Endothelial cell of umbilical vein (primary cell): Measurements from ENCODE around the gene TMEM108.

Experiments used
- POLR2A ChIP-seq: IDR thresholded peaks from 2 replicates; pipeline ENCODE4 v1.6.1; 2012; ENCODE audit warnings: low read depth, mild to moderate bottlenecking, control low read depth, low read length
- TF ChIP-seq, protein P1 (sequence below), 2 donors: IDR thresholded peaks; 1 replicate in 1 of 2; 2 replicates in 1 of 2; pipeline ENCODE4 v1.5.1; 2011; ENCODE audit warnings: low read length in 2 of 2, mild to moderate bottlenecking in 2 of 2, moderate library complexity in 2 of 2, control low read depth in 1 of 2, inconsistent platforms in 1 of 2, low read depth in 1 of 2; ENCODE audit not compliant: insufficient read depth in 1 of 2; ENCODE audit errors: extremely low read depth in 1 of 2

DNA sequence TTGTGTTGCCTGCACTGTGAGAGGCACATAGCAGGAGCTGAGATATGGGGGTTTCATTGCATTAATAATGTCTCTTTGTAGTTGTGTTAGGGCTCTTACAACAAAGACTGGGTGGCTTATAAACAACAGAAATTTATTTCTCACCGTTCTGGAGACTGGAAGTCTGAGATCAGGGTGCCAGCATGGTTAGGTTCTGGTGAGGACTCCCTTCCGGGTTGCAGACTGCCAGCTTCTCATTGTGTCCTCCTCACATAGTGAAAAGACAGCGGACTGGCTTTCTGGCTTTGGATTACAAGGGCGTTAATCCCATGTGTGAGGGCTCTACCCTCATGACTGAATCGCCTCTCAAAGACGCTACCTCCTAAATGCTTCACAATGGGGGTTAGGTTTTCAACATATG, 20.6 kb downstream of the TMEM108 start:
- TF ChIP-seq, protein P1, sequence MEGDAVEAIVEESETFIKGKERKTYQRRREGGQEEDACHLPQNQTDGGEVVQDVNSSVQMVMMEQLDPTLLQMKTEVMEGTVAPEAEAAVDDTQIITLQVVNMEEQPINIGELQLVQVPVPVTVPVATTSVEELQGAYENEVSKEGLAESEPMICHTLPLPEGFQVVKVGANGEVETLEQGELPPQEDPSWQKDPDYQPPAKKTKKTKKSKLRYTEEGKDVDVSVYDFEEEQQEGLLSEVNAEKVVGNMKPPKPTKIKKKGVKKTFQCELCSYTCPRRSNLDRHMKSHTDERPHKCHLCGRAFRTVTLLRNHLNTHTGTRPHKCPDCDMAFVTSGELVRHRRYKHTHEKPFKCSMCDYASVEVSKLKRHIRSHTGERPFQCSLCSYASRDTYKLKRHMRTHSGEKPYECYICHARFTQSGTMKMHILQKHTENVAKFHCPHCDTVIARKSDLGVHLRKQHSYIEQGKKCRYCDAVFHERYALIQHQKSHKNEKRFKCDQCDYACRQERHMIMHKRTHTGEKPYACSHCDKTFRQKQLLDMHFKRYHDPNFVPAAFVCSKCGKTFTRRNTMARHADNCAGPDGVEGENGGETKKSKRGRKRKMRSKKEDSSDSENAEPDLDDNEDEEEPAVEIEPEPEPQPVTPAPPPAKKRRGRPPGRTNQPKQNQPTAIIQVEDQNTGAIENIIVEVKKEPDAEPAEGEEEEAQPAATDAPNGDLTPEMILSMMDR (IDR thresholded peaks at IDR 0.05; ENCODE audit: extremely low read depth in 1 of 2, insufficient read depth in 1 of 2, low read depth in 1 of 2, low read length in 2 of 2): no peak
- TF ChIP-seq POLR2A: no peak
